Measurements from ENCODE around the gene SUGP2.
A peak's percentile ranks its signal among the peaks of the same experiment; 100 is the strongest.

SUGP2 gene

GRCh38 chr19:18999016-18999758, 34.1 kb downstream of the SUGP2 start:
- H3K4me1 ChIP-seq (ENCODE audit: insufficient read depth, poor library complexity, severe bottlenecking): no peaks in the 10 kb centered on the region
- DNase-seq (ENCODE audit: low spot score): no peak
- H3K4me3 ChIP-seq (ENCODE audit: severe bottlenecking): no peak overlapping the region
- no peaks in the 10 kb centered on the region for H3K27me3 ChIP-seq (ENCODE audit: insufficient read depth, poor library complexity, severe bottlenecking)
- TF ChIP-seq CTCF (IDR thresholded peaks at IDR 0.05; ENCODE audit: poor library complexity, severe bottlenecking): no peak
- peaks cover 77% of the 10 kb centered on the region for H3K36me3 ChIP-seq (ENCODE audit: low read depth)
- ATAC-seq (ENCODE audit: low read depth): no peak
- no peak overlapping the region for H3K27ac ChIP-seq (ENCODE audit: poor library complexity, severe bottlenecking)
- H3K9me3 ChIP-seq (ENCODE audit: severe bottlenecking): no peaks in the 10 kb centered on the region

- no peak for TF ChIP-seq CTCF (IDR thresholded peaks at IDR 0.05; ENCODE audit: poor library complexity, severe bottlenecking)
- DNase-seq (ENCODE audit: low spot score) (no peak), ATAC-seq (ENCODE audit: low read depth) (no peak)
- H3K27ac ChIP-seq (ENCODE audit: poor library complexity, severe bottlenecking): no peak overlapping the region
- no peak overlapping the region for H3K4me3 ChIP-seq (ENCODE audit: severe bottlenecking)
- no peaks in the 10 kb centered on the region for H3K27me3 ChIP-seq (ENCODE audit: insufficient read depth, poor library complexity, severe bottlenecking)
- H3K9me3 ChIP-seq (ENCODE audit: severe bottlenecking): no peaks in the 10 kb centered on the region
- H3K4me1 ChIP-seq (ENCODE audit: insufficient read depth, poor library complexity, severe bottlenecking): no peaks in the 10 kb centered on the region
- peaks cover 74% of the 10 kb centered on the region for H3K36me3 ChIP-seq (ENCODE audit: low read depth)
Observed at GRCh38 chr19:18998276-18998675, 35.0 kb downstream of the SUGP2 start.

GRCh38 chr19:18996796-18997394, 36.4 kb downstream of the SUGP2 start:
- peaks cover 73% of the 10 kb centered on the region for H3K36me3 ChIP-seq (ENCODE audit: low read depth)
- no peaks in the 10 kb centered on the region for H3K27me3 ChIP-seq (ENCODE audit: insufficient read depth, poor library complexity, severe bottlenecking)
- no peak overlapping the region for H3K4me3 ChIP-seq (ENCODE audit: severe bottlenecking)
- no peak for ATAC-seq (ENCODE audit: low read depth)
- H3K27ac ChIP-seq (ENCODE audit: poor library complexity, severe bottlenecking): no peak overlapping the region
- H3K4me1 ChIP-seq (ENCODE audit: insufficient read depth, poor library complexity, severe bottlenecking): no peaks in the 10 kb centered on the region
- TF ChIP-seq CTCF (IDR thresholded peaks at IDR 0.05; ENCODE audit: poor library complexity, severe bottlenecking): no peak
- no peaks in the 10 kb centered on the region for H3K9me3 ChIP-seq (ENCODE audit: severe bottlenecking)
- no peak for DNase-seq (ENCODE audit: low spot score)

- Histone ChIP-seq H3K27me3 (ENCODE audit: insufficient read depth, poor library complexity, severe bottlenecking) (no peaks in the 10 kb centered on the region), H3K4me1 (ENCODE audit: insufficient read depth, poor library complexity, severe bottlenecking) (no peaks in the 10 kb centered on the region), H3K36me3 (ENCODE audit: low read depth) (peaks cover 70% of the 10 kb centered on the region), H3K4me3 (ENCODE audit: severe bottlenecking) (no peak overlapping the region), H3K27ac (ENCODE audit: poor library complexity, severe bottlenecking) (no peak overlapping the region), H3K9me3 (ENCODE audit: severe bottlenecking) (no peaks in the 10 kb centered on the region)
- no peak for DNase-seq (ENCODE audit: low spot score)
- TF ChIP-seq CTCF (IDR thresholded peaks at IDR 0.05; ENCODE audit: poor library complexity, severe bottlenecking): no peak
- ATAC-seq (ENCODE audit: low read depth): no peak
Observed at GRCh38 chr19:18996351-18996750, 37.0 kb downstream of the SUGP2 start.

- no peak for DNase-seq (ENCODE audit: low spot score)
- peaks cover 69% of the 10 kb centered on the region for H3K36me3 ChIP-seq (ENCODE audit: low read depth)
- ATAC-seq (ENCODE audit: low read depth): peak; percentile 87
- no peaks in the 10 kb centered on the region for H3K27me3 ChIP-seq (ENCODE audit: insufficient read depth, poor library complexity, severe bottlenecking)
- no peak overlapping the region for H3K4me3 ChIP-seq (ENCODE audit: severe bottlenecking)
- H3K4me1 ChIP-seq (ENCODE audit: insufficient read depth, poor library complexity, severe bottlenecking): no peaks in the 10 kb centered on the region
- H3K27ac ChIP-seq (ENCODE audit: poor library complexity, severe bottlenecking): no peak overlapping the region
- peak; percentile 56 for TF ChIP-seq CTCF (IDR thresholded peaks at IDR 0.05; ENCODE audit: poor library complexity, severe bottlenecking)
- no peaks in the 10 kb centered on the region for H3K9me3 ChIP-seq (ENCODE audit: severe bottlenecking)
Observed at GRCh38 chr19:18995804-18996241, 37.5 kb downstream of the SUGP2 start.

Measured in RWPE2 (cell line).